NCI-H2107 (cell line): ENCODE data around the gene AGAP3.
"Not testable (repeated sequence)": the region's sequence is repeated elsewhere in the genome, so short reads cannot be mapped to it uniquely, and the experiment has no call there.

Source experiments
- DNase-seq: peaks from one replicate; lab custom pipeline; 2025; lab: John Stamatoyannopoulos, UW

The AGAP3 gene

DNA sequence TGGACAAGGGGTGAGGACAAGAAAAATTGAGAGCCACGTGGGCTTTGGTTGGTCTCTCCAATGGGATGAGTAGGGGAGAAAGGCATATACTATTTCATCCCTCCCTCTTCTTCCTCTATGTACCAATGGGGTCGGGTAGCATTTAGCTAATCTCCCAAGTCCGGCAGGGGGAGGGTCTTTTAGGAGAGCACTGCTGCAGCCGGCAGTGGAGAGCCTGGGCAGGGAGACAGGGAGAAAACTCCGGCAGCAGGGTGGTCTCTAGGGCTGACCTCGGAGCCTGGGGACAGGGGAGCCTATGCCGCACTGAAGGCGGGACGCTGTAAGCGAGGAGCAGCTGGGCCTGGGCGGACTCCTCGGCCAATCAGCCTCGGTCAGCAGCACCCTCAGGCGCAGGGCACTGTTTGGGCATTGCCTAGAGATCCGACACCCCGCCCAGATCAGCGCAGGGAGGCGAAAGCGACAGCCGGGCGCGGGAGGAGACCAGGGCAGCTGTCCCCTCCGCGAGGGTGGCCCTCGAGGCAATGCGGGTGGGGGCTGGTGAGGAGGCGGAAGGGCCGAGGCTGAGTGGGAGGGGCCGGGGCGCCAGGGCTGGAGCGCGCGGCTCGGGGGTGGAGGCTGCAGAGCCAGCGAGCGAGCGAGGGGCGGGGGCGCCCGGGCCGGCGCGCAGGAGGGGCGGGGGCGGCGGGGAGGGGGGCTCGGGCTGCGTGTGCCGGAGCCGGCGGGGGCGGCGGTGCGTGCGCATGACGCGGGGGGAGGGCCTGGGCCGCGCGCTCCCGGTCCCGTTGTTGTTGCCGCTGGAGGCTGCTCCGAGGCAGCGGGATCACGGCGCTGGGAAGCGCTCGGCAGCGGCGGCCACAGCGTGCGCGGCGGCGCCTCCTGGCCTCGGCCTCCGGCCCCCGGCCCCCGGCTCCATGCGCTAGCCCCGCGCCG, at the start of gene AGAP3:
AGAP3 (plus strand) TSS at position 785 of the 930 bp plus-strand sequence. CDS start 267 bp downstream, outside the sequence.
- peak; percentile 46 for DNase-seq

DNA sequence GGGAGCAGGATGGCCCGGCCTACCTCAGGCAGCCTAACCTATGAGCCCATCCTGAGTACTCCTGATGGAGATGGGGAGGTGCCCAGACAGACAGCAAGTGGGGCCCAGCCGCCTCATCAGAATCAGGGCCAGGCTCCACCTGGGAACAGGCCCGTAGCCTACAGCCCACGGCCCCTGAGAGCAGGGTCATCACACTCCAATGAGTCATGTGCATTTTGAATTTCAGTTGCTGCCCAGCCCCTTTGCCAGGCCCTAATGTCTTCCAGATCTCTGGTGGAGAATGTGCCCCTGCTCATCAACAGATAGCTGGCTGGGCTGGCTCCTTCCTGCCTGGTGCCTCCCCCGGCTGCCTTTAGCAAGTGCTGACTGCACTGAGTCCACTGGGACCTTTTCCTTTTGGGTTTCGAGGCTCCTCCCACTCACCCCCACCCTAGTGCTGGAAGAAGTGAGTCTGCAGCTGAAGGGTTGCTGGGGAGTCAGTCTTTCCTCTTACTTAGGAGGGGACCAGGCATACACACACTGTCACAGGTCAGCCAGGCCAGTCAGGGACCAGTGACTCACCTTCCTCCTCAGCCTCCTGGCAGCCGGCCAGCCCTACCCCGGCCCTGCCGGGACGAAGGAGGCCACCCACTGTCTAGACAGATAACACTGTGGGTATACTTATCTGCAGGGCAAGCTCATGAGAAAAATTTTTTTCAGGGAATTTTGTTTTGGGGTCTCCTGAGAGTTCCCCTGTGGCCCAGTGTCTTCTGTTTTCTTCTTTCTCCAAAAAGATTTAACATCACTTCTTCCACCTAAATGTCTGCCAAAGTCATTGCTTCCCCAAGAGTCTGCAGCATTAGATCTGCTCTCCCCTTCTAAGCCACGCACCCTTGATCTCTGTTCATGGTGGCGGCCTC, 47.1 kb upstream of the AGAP3 start:
- no peak for DNase-seq

DNA sequence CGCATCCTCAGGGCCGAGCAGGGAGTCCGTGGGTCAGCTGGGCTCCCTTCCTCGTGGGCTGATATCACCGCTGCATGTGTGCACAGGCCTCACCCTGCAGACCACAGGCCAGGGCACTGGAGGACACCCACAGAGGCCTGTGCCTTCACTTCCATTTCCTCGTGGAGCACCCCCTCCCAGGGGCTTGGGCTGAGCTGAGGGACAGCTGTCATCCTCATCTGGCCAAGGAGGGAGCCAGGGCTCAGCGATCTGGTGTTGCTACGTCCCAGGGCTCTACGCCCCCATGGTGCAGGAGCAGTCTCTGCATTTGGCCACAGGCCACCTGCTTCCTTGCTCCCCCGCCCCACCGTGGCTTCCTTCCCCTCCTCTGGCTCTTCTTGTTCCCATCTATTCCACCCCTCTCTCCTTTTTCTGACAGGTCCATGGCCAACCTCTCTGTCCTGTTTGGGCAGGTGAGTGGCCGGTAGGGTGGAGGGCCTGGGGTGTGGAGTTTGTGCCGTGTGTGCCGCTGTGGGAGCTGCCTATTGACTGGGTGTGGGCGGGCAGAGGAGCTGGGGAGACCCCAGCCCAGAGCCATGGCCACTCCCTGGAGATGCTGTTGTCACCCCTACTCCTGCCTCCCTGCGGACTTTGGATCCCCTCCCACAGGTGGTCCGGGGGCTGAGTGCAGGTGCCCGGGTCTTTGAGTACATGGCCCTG, 46.3 kb upstream of the AGAP3 start:
- no peak for DNase-seq

DNA sequence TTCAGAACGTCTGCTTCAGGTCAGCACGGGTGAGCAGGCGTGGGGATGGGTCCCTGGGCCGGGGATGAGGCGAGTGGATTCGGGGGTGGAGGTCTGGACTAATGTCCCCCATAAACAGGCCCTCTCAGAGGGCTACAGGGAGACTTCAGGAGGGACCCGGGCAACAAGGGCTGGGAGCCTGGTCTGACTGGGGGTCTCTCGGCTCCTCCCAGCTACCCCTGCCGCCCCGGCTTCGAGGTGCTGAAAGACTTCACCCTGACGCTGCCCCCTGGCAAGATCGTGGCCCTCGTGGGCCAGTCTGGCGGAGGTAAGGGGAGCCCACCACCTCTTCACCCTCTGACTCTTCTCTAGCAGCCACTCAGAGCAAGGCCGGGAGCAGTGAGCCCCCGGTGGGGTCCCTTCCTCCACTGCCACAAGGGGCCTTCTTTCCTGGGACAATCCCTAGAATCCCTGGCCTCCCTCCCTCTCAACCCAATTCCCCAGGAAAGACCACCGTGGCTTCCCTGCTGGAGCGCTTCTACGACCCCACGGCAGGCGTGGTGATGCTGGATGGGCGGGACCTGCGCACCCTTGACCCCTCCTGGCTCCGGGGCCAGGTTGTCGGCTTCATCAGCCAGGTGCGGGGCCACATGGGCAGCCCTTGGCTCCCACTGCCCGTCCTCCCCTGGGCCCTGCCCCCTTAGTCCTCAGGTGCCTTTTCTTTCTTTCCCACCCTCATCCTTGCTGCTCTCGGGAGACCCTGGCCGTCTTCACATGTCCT, 45.5 kb upstream of the AGAP3 start:
- no peak for DNase-seq

DNA sequence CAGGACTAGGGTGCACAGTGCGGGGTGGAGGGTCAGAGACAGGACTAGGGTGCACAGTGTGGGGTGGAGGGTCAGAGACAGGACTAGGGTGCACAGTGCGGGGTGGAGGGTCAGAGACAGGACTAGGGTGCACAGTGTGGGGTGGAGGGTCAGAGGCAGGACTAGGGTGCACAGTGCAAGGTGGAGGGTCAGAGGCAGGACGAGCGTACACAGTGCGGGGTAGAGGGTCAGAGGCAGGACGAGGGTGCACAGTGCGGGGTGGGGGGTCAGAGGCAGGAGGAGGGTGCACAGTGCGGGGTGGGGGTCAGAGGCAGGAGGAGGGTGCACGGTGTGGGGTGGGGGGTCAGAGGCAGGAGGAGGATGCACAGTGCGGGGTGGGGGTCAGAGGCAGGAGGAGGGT, 42.8 kb upstream of the AGAP3 start:
- not testable (repeated sequence) for DNase-seq

DNA sequence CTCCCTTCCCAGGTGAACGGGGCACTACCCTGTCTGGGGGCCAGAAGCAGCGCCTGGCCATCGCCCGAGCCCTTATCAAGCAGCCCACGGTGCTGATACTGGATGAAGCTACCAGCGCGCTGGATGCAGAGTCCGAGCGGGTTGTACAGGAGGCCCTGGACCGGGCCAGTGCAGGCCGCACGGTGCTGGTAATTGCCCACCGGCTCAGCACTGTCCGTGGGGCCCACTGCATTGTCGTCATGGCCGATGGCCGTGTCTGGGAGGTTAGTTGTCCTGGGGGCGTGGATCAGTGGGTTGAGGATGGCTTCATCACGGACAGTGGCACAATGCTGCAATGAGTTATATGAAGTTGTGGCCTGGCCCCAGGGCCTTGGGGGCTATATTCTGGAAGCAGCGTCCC, 42.3 kb upstream of the AGAP3 start:
- DNase-seq, result no peak

DNA sequence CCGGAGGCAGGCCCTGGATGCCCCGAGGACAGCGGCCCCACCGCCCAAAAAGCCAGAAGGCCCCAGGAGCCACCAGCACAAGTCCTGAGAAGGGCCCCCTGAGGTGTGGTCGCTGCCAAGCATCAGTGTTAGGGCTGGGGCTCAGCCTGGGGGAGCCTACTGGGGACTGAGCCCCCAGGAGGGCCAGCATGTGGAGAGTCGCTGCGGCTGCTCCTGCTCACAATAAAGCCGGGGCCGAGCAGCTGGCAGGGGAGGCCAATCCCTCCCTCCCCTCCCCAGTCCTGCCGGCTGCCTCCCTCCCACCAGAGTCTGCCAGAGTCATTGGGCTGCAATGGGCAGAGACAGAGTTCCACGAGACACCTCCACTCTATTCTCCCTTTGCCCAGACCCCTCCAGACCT, 41.0 kb upstream of the AGAP3 start:
- no peak for DNase-seq

DNA sequence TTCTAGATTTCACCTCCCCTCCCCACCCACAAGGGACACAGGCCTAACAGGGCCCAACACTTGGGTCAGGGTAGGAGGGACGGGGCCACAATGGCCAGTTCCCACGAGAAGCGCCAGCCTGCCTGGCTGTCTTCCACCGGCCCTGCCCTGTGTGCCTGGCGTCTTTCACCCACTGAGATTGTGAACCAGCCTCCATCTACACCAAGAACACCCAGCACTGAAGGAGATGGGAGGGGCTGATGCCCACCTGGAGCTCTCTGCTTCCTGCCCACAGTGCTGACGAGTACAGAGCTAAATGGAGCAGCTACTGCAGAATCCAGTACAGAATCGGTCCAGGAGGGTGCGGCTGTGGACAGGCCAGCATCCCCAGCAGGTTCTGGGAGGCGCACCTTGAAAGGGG, 40.3 kb upstream of the AGAP3 start:
- no peak for DNase-seq

DNA sequence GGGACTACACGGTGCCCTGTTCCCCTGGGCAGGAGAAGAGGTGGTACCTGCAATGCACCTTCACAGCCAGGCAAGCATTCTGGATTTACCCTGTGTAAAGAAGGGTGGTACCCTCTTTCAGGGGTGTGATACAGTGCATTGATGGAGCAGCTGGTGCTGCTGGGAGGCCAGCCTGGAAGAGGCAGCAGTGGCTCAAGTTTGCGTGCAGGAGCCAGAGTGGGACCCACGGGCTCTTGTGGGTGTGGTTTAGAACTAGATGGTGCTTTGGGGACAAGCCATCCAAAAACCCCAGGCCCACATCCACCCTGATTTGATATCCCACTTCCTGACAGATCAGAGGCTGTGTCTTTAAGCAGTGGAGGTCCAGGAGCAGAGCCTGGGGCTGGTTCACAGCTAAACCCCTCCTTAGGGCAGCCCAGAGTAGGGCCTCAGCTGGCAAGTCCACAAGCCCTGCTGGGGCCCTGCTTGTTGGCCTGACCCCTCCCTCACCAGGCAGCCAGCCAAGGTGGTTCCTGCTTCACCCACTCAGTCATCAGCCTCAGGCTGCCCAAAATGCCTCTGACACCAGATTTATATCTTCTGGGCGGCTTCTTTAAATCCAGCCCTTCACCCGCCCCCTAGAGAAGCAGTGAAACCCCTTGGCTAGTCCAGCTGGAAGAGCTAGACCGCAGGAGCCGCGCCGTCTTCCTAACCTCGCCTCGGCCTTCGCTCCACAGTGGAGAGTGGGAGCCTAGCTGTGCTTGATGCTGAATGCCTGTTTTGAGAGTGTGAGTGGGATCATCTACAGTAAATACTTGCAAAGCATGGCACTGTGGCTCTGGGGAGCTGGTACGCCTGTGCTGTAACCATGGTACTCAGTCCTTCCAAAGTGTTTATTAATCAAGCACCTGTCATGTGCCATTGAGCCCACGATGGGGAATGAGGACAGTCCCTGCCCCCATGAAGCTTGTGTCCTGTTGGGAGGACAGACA, 39.4 kb upstream of the AGAP3 start:
- no peak for DNase-seq

DNA sequence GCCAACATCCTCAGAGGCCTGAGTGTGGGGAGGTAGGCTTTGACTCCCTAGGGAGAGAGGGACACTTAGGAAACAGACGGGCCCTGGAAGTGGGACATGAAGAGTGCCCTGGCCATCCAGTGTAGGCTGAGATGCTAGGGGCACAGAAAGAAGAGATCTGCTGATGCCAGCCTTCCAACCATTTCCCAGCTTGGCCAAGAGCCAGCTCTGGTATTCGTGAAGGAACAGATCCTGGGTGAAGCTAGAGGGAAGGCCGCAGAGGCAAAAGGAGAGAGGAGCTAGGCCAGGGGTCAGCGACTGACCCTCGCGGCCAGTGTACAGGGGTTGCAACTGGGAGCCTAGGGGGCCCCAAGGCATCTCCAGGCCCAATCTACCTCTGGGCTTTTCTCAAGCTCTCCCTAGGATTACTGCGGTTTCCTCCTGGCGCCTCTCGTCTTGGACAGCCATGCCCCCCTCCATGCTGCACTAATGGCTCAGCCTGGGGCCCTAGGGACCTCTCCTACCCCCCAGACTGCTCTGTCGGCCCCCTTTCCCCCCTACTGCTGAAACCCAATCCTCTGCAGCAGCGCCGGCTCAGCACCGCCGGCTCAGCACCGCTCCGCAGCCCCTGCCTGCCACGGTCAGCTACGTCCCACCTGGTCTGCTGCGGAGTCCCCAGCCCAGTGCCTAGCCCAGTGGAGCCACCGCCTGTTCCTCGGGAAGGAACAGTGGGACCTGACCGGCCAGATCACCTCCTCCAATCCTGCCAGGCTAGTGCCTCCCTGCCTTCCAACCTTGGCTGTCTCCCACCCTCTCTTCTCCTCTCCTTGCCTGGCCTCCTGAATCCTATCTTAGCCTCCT, 38.1 kb upstream of the AGAP3 start, which contains the start of gene ASIC3:
ASIC3 (plus strand) TSS at position 556 of the 840 bp plus-strand sequence. CDS start 355 bp downstream, outside the sequence.
- no peak for DNase-seq

DNA sequence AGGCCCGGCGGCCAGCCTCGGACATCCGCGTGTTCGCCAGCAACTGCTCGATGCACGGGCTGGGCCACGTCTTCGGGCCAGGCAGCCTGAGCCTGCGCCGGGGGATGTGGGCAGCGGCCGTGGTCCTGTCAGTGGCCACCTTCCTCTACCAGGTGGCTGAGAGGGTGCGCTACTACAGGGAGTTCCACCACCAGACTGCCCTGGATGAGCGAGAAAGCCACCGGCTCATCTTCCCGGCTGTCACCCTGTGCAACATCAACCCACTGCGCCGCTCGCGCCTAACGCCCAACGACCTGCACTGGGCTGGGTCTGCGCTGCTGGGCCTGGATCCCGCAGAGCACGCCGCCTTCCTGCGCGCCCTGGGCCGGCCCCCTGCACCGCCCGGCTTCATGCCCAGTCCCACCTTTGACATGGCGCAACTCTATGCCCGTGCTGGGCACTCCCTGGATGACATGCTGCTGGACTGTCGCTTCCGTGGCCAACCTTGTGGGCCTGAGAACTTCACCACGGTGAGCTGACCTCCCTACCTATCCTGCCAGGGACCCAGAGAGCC, 37.3 kb upstream of the AGAP3 start:
- no peak for DNase-seq

DNA sequence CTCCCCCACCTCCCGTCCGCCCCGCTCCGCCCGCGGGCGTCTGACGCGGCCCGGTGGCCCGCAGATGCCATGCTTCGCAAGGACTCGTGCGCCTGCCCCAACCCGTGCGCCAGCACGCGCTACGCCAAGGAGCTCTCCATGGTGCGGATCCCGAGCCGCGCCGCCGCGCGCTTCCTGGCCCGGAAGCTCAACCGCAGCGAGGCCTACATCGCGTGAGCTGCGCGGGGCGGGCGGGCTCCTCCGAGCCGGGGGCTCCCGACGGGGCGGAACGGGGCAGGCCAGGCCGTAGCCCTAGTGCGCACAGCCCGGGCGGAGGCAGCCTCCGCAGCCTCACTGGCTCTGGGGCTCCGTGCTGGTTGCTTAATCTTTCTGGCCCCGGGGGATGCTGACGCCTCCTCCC, 35.2 kb upstream of the AGAP3 start:
- no peak for DNase-seq

DNA sequence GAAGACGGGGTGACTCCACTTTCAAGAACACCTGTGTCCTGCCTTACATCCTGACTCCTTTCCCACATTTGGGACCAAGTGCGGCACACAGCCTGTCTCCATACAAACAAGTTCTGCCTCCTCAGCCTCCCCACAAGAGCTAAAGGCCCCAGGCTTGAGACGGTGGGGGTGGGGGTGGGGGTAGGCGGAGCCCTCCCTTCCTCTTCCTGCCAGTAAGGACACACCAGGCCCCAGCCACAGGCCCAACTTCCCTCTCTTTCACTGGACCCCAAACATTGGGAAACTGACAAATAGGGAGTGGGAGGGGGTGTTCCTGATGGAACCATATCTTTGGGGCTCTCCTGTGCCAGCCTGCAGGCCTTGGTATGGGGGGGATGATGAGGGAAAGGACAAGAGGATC, 33.2 kb upstream of the AGAP3 start:
- no peak for DNase-seq

DNA sequence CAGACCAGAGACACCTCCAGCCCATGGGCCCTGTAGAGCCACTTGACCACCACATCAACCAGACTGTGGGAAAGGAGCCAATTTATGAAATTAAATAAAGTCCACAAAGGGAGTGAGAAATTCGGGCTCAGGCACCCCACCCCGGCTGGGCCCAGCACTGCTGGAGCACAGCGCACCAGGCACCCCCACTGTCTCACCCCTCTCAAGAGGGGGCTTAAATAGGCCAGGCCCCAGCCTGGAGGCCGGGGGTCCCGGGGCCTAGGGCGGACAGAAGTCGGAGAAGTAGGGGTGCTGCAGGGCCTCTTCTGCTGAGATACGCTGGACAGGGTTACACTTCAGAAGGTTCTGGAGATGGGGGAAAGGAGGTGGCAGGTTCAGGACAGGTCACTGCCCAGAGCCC, 32.5 kb upstream of the AGAP3 start:
- DNase-seq, result no peak

DNA sequence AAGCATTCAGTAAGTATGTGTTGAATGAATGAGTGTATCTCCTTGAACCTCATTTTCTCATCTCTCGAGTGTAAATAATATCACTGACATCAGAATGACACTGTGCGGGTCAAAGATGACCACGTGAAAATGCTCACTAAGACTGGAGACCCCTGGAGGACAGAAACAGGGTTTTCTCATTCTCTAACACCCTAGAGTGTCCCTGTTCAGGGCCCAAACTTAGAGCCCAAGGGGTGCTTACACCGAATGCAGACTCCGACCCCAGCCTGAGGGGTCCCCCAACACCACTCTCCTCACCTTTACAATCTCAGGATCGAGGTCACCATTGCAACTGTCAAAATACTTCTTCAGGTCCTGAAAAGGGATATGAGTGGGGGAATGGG, 30.0 kb upstream of the AGAP3 start:
- DNase-seq, result no peak

DNA sequence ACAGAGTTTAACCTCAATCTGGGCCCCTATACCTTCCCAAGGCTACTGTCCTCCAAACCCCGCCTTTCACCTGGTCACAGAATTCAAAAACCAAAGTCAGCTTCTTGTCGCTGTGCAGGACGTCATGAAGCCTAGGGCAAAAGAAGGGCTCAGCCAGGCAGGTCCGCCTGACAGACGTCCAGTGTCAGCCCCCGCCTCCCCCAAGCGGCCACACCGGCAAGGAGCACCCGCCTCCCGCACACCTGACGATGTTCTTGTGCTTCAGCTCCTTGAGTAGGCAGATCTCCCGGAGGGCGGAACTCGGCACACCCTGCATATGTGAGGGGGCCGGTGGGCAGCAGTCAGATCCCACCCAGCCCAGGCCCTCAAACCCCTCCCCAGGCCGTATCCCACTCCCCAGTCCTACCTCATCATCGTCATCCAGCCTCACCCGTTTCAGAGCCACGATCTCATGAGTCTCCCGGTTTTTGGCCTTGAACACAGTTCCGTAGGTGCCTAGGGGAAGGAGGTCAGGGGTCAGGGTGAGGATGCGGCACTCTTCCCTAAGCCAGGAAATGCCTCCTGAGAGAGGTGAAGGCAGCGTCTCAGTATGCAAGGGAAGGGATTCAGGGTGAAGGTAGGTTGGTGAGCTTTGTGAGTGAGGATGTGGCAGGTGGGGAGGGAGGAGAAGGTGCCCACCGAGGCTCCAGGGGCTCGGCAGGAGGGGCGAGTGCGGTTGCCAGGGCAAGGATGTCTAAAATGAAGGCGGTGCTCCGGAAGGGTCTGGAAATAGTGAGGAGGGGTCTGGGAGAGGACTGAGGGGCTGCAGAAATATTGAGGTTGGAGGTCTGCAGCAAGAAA, 29.4 kb upstream of the AGAP3 start:
- DNase-seq, result no peak

DNA sequence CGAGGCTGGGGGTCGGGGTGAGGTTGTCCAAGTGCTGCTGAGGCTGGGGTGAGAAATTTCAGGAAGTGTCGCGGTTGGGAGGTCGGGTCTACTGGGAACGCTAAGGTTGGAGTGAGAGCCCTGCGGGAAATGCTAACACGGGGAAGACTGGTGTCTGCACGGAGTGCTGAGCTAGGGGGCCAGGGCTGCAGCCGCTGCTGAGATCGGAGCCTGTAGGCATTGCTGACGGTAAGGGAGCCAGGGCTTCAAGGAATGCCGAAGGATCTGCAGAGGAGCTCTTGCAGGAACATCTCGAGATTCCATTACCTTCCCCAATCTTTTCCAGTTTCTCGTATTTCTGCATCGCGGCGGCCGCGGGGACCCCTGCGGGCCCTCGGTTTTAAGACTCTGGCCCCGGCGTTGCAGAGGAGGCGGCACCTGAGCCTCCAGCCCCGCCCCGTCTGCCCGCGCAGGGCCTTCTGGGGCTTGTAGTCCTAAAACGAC, 28.7 kb upstream of the AGAP3 start, which contains the start of gene CDK5:
CDK5 (minus strand) TSS at position 392 of the 483 bp plus-strand sequence; CDS start at position 343, 49 bp downstream.
- DNase-seq, result no peak
